Kidney epithelial cell (primary cell): Measurements from ENCODE around the gene PRKCA. TPM values are rescaled to one million over a fixed set of nuclear protein-coding genes. Genes with fewer than 3 reads are reported as not detected.
A peak's percentile ranks its signal among the peaks of the same experiment; 100 is the strongest.
"Not testable (repeated sequence)": the region's sequence is repeated elsewhere in the genome, so short reads cannot be mapped to it uniquely, and the experiment has no call there.

Source experiments
- DNase-seq: peaks from one replicate; pipeline ENCODE4 v3.0.0-alpha.2; 2010; ENCODE audit warnings: low read depth
- H3K27me3 ChIP-seq: 2 replicates; pipeline ENCODE4 v1.6.0; 2011; ENCODE audit warnings: low read length; ENCODE audit not compliant: control insufficient read depth, insufficient read depth
- H3K36me3 ChIP-seq: 2 replicates; pipeline ENCODE4 v1.5.1; 2011; ENCODE audit warnings: low read length; ENCODE audit not compliant: control insufficient read depth, insufficient read depth
- H3K4me3 ChIP-seq: 2 replicates; pipeline ENCODE4 v1.5.1; 2011; ENCODE audit warnings: low read depth, mild to moderate bottlenecking, control low read depth, low read length
- CTCF ChIP-seq: IDR thresholded peaks from 2 replicates; pipeline ENCODE4 v1.5.1; 2011; ENCODE audit warnings: mild to moderate bottlenecking, moderate library complexity, low read length, control low read depth, inconsistent platforms; ENCODE audit not compliant: insufficient read depth, poor library complexity, severe bottlenecking
- total RNA-seq: library from RNA; depleted of rRNA; stranded (reverse); fragments of >200 nt; gene quantifications from 2 replicates; pipeline ENCODE4 v1.2.3, GENCODE V29; 2015

Gene PRKCA
- total RNA-seq, 1 donor from 2014 or later, result 5.7 TPM

GRCh38 chr17:66290101-66290722 lies 12.2 kb upstream of the PRKCA start:
- no peak for DNase-seq
- Histone ChIP-seq H3K36me3 (no peaks in the 10 kb centered on the region), H3K27me3 (no peaks in the 10 kb centered on the region), H3K4me3 (no peak overlapping the region)
- peak; percentile 16 for TF ChIP-seq CTCF

GRCh38 chr17:66292353-66292752 lies 10.1 kb upstream of the PRKCA start:
- H3K36me3 ChIP-seq, result no peaks in the 10 kb centered on the region
- no peak for DNase-seq
- TF ChIP-seq CTCF, result no peak
- H3K4me3 ChIP-seq, result no peak overlapping the region
- no peaks in the 10 kb centered on the region for H3K27me3 ChIP-seq

DNA sequence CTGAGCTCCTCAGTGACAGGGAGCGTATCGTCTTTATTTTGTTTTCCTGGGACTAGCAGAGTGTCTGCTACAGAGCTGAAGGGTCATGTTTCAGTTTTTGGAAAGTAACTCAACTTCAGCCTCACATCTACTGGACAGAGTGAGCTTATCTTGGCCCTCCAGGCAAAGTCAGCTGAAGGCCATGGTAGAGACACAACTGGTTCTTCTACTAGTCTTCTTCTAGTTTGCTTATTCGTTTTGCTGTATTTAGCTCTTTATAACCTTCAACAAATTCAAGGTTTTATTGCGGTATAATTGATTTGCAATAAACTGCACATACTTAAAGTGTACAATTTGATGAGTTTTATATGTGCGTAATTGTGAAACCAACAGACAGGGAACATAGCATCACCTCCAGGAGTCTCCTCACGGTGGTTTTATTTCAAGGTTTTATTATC lies 6.1 kb upstream of the PRKCA start:
- no peak for TF ChIP-seq CTCF
- no peak for DNase-seq
- H3K4me3 ChIP-seq, result no peak overlapping the region
- no peaks in the 10 kb centered on the region for H3K36me3 ChIP-seq
- no peaks in the 10 kb centered on the region for H3K27me3 ChIP-seq

- not testable (repeated sequence) for DNase-seq, H3K27me3 ChIP-seq, H3K36me3 ChIP-seq, H3K4me3 ChIP-seq
These were observed 5.0 kb upstream of the PRKCA start for GRCh38 chr17:66297443-66297842.

- no peaks in the 10 kb centered on the region for H3K27me3 ChIP-seq
- H3K36me3 ChIP-seq, result no peaks in the 10 kb centered on the region
- DNase-seq, result no peak
- no peak for TF ChIP-seq CTCF
- no peak overlapping the region for H3K4me3 ChIP-seq
These were observed 2.7 kb upstream of the PRKCA start for GRCh38 chr17:66299711-66300110.

DNA sequence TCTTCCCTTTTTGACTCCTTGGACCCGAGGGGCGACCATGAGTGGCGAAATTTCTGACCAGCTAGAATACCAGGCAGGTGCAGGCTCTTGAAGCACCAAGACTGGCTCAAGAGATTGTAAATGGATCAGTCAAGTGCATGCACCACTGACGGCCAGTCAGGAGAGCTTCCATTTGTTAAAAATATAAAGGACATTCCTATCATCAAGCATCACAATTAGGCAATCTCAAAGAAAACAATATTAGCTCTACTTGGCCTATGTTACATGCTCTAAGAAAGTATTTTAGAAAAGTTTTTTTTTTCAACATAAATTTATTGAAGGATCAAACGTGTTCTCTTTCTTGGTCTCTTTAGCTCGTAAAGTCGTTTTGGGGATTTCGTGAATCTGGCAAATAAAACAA lies 1.5 kb upstream of the PRKCA start:
- H3K27me3 ChIP-seq, result no peaks in the 10 kb centered on the region
- DNase-seq, result no peak
- H3K36me3 ChIP-seq, result no peaks in the 10 kb centered on the region
- no peak for TF ChIP-seq CTCF
- no peak overlapping the region for H3K4me3 ChIP-seq
